ENCODE data around the gene HMGXB4. TPM values are rescaled to one million over a fixed set of nuclear protein-coding genes. Genes with fewer than 3 reads are reported as not detected.

Gene HMGXB4
- total and polyA plus RNA-seq, 2 of the 13 experiments (the other 11 are each of a cell fraction or from before 2014, with no cell fraction given), result 13.9 to 16.3 TPM

DNA sequence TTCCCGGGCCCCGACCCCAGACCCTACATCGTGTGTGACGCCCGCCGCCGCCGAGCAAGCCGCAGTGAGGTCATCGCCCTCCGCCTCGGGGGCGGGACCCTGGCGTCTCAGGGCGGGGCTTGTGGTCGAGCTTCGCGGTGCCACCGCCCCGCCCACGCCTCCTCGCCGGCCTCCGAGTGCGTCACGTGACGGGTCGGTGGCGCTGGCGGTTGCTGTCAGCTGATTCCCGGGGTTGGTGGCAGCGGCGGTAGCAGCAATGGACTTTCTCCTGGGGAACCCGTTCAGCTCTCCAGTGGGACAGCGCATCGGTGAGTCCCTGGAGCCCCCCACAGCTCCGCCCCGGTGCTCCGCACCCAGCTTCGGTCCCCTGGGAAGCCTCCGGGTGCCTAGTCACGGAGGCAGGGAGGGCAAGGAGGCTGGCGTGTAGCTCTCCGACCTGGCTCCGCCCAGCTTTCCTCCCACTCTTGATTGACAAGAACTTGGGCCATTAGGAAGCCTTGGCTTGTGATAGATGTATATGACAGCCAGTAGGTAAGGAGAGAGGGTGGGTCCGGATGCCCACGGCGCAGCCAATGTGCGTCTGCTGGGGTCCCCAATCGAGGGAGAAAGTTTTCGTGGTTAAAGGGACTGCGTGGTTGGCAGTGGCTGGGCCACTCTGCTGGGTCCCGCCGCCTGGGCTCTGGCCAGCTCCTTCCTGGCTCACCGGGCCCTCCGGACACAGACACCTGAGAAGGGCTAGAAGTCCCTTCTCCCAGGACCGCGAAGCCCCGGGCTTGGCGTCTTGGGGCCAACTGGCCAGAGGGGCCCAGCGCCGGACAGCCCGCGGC lies 42.6 kb downstream of the HMGXB4 start, which contains the start of gene TOM1 (continued):
- TF ChIP-seq, protein P1, sequence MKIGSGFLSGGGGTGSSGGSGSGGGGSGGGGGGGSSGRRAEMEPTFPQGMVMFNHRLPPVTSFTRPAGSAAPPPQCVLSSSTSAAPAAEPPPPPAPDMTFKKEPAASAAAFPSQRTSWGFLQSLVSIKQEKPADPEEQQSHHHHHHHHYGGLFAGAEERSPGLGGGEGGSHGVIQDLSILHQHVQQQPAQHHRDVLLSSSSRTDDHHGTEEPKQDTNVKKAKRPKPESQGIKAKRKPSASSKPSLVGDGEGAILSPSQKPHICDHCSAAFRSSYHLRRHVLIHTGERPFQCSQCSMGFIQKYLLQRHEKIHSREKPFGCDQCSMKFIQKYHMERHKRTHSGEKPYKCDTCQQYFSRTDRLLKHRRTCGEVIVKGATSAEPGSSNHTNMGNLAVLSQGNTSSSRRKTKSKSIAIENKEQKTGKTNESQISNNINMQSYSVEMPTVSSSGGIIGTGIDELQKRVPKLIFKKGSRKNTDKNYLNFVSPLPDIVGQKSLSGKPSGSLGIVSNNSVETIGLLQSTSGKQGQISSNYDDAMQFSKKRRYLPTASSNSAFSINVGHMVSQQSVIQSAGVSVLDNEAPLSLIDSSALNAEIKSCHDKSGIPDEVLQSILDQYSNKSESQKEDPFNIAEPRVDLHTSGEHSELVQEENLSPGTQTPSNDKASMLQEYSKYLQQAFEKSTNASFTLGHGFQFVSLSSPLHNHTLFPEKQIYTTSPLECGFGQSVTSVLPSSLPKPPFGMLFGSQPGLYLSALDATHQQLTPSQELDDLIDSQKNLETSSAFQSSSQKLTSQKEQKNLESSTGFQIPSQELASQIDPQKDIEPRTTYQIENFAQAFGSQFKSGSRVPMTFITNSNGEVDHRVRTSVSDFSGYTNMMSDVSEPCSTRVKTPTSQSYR (CRISPR knock-in tag; IDR thresholded peaks at IDR 0.05; ENCODE audit: borderline replicate concordance), result no peak
- TF ChIP-seq, protein P2, sequence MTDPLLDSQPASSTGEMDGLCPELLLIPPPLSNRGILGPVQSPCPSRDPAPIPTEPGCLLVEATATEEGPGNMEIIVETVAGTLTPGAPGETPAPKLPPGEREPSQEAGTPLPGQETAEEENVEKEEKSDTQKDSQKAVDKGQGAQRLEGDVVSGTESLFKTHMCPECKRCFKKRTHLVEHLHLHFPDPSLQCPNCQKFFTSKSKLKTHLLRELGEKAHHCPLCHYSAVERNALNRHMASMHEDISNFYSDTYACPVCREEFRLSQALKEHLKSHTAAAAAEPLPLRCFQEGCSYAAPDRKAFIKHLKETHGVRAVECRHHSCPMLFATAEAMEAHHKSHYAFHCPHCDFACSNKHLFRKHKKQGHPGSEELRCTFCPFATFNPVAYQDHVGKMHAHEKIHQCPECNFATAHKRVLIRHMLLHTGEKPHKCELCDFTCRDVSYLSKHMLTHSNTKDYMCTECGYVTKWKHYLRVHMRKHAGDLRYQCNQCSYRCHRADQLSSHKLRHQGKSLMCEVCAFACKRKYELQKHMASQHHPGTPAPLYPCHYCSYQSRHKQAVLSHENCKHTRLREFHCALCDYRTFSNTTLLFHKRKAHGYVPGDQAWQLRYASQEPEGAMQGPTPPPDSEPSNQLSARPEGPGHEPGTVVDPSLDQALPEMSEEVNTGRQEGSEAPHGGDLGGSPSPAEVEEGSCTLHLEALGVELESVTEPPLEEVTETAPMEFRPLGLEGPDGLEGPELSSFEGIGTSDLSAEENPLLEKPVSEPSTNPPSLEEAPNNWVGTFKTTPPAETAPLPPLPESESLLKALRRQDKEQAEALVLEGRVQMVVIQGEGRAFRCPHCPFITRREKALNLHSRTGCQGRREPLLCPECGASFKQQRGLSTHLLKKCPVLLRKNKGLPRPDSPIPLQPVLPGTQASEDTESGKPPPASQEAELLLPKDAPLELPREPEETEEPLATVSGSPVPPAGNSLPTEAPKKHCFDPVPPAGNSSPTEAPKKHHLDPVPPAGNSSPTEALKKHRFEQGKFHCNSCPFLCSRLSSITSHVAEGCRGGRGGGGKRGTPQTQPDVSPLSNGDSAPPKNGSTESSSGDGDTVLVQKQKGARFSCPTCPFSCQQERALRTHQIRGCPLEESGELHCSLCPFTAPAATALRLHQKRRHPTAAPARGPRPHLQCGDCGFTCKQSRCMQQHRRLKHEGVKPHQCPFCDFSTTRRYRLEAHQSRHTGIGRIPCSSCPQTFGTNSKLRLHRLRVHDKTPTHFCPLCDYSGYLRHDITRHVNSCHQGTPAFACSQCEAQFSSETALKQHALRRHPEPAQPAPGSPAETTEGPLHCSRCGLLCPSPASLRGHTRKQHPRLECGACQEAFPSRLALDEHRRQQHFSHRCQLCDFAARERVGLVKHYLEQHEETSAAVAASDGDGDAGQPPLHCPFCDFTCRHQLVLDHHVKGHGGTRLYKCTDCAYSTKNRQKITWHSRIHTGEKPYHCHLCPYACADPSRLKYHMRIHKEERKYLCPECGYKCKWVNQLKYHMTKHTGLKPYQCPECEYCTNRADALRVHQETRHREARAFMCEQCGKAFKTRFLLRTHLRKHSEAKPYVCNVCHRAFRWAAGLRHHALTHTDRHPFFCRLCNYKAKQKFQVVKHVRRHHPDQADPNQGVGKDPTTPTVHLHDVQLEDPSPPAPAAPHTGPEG (CRISPR knock-in tag; IDR thresholded peaks at IDR 0.05), result 0 out of 2 replicates have a peak, but pooled peaks have one; percentile 30
- TF ChIP-seq ZNF75D (CRISPR knock-in tag; IDR thresholded peaks at IDR 0.05; ENCODE audit: borderline replicate concordance), result no peak
- peak; percentile 58; the same call in 1 of the 2 replicates for TF ChIP-seq MAZ (IDR thresholded peaks at IDR 0.05; ENCODE audit: borderline replicate concordance, low read depth, low read length)
- peak; percentile 21 for TF ChIP-seq MAZ (CRISPR knock-in tag; IDR thresholded peaks at IDR 0.05; ENCODE audit: low read depth)
- peak; percentile 29; the same call in 1 of the 2 replicates for TF ChIP-seq FOXO1 (CRISPR knock-in tag; IDR thresholded peaks at IDR 0.05)
- TF ChIP-seq ZFAT (CRISPR knock-in tag; conservative IDR thresholded peaks at IDR 0.05), result no peak
- 0 out of 2 replicates have a peak, but pooled peaks have one; percentile 62 for TF ChIP-seq ZNF329 (CRISPR knock-in tag; IDR thresholded peaks at IDR 0.05; ENCODE audit: low read depth)
- no peak for TF ChIP-seq SNRNP70 (IDR thresholded peaks at IDR 0.05; ENCODE audit: low read depth, low read length)
- TF ChIP-seq, protein P3, sequence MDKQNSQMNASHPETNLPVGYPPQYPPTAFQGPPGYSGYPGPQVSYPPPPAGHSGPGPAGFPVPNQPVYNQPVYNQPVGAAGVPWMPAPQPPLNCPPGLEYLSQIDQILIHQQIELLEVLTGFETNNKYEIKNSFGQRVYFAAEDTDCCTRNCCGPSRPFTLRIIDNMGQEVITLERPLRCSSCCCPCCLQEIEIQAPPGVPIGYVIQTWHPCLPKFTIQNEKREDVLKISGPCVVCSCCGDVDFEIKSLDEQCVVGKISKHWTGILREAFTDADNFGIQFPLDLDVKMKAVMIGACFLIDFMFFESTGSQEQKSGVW (CRISPR knock-in tag; IDR thresholded peaks at IDR 0.05; ENCODE audit: borderline replicate concordance), result no peak; the same call in 1 of the 2 replicates
- TF ChIP-seq IRF2 (CRISPR knock-in tag; IDR thresholded peaks at IDR 0.05), result no peak
- 0 out of 2 replicates have a peak, but pooled peaks have one; percentile 30 for TF ChIP-seq TP53 (CRISPR knock-in tag; conservative IDR thresholded peaks at IDR 0.05)
- TF ChIP-seq, protein P4, sequence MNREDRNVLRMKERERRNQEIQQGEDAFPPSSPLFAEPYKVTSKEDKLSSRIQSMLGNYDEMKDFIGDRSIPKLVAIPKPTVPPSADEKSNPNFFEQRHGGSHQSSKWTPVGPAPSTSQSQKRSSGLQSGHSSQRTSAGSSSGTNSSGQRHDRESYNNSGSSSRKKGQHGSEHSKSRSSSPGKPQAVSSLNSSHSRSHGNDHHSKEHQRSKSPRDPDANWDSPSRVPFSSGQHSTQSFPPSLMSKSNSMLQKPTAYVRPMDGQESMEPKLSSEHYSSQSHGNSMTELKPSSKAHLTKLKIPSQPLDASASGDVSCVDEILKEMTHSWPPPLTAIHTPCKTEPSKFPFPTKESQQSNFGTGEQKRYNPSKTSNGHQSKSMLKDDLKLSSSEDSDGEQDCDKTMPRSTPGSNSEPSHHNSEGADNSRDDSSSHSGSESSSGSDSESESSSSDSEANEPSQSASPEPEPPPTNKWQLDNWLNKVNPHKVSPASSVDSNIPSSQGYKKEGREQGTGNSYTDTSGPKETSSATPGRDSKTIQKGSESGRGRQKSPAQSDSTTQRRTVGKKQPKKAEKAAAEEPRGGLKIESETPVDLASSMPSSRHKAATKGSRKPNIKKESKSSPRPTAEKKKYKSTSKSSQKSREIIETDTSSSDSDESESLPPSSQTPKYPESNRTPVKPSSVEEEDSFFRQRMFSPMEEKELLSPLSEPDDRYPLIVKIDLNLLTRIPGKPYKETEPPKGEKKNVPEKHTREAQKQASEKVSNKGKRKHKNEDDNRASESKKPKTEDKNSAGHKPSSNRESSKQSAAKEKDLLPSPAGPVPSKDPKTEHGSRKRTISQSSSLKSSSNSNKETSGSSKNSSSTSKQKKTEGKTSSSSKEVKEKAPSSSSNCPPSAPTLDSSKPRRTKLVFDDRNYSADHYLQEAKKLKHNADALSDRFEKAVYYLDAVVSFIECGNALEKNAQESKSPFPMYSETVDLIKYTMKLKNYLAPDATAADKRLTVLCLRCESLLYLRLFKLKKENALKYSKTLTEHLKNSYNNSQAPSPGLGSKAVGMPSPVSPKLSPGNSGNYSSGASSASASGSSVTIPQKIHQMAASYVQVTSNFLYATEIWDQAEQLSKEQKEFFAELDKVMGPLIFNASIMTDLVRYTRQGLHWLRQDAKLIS (CRISPR knock-in tag; IDR thresholded peaks at IDR 0.05), result no peak
- peak; percentile 69; the same call in 1 of the 2 replicates for TF ChIP-seq ZNF703 (CRISPR knock-in tag; IDR thresholded peaks at IDR 0.05; ENCODE audit: borderline replicate concordance)

Measured in HepG2 (cell line).